NCI-H146 treated with DMSO at 0.1 percent for 48 hours (cell line): ENCODE data around the gene CAD.
A peak's percentile ranks its signal among the peaks of the same experiment; 100 is the strongest.
"Not testable (repeated sequence)": the region's sequence is repeated elsewhere in the genome, so short reads cannot be mapped to it uniquely, and the experiment has no call there.

Source experiments
- DNase-seq: peaks from one replicate; lab custom pipeline; 2025; ENCODE audit not compliant: unreplicated experiment; lab: John Stamatoyannopoulos, UW

The CAD gene

GRCh38 chr2:27217173-27218121 is at the start of gene CAD:
CAD (plus strand) TSS chr2:27217369; CDS start chr2:27217552, 183 bp downstream.
- DNase-seq = peak; percentile 67

GRCh38 chr2:27170581-27171337 is 46.4 kb upstream of the CAD start:
- DNase-seq = no peak

GRCh38 chr2:27171351-27171848 is 45.8 kb upstream of the CAD start:
- DNase-seq = no peak

GRCh38 chr2:27174638-27175037 is 42.5 kb upstream of the CAD start:
- no peak for DNase-seq

- no peak for DNase-seq
Observed at GRCh38 chr2:27175330-27175729, 41.8 kb upstream of the CAD start.

- not testable (repeated sequence) for DNase-seq
Observed at GRCh38 chr2:27175781-27176180, 41.4 kb upstream of the CAD start.

- DNase-seq = no peak
Observed at GRCh38 chr2:27177441-27178351, 39.5 kb upstream of the CAD start.

GRCh38 chr2:27178469-27178868 is 38.7 kb upstream of the CAD start:
- DNase-seq = no peak

GRCh38 chr2:27179344-27180000 is 37.7 kb upstream of the CAD start:
- no peak for DNase-seq

GRCh38 chr2:27182346-27182745 is 34.8 kb upstream of the CAD start:
- DNase-seq = no peak

GRCh38 chr2:27184115-27184514 is 33.1 kb upstream of the CAD start:
- DNase-seq = no peak

GRCh38 chr2:27185331-27186026 is 31.7 kb upstream of the CAD start:
- no peak for DNase-seq

- no peak for DNase-seq
Observed at GRCh38 chr2:27186613-27187345, 30.4 kb upstream of the CAD start.

- no peak for DNase-seq
Observed at GRCh38 chr2:27189989-27190388, 27.2 kb upstream of the CAD start.

GRCh38 chr2:27191070-27191829 is 25.9 kb upstream of the CAD start:
- DNase-seq = peak; percentile 64

- DNase-seq = no peak
Observed at GRCh38 chr2:27194538-27195354, 22.4 kb upstream of the CAD start.

GRCh38 chr2:27195799-27196198 is 21.4 kb upstream of the CAD start:
- DNase-seq = not testable (repeated sequence)
